GM06990 (cell line): ENCODE data around the gene PCDHB5.
A peak's percentile ranks its signal among the peaks of the same experiment; 100 is the strongest.
"Not testable (repeated sequence)": the region's sequence is repeated elsewhere in the genome, so short reads cannot be mapped to it uniquely, and the experiment has no call there.

Source experiments
- DNase-seq: peaks from one replicate; pipeline ENCODE4 v3.0.0-alpha.2; 2011; ENCODE audit not compliant: insufficient read length; ENCODE audit errors: extremely low read depth
- H3K27me3 ChIP-seq: replicated peaks from 2 replicates; pipeline ENCODE4 v1.6.0; 2011; ENCODE audit warnings: low read length; ENCODE audit not compliant: control insufficient read depth, insufficient read depth
- H3K36me3 ChIP-seq: 2 replicates; pipeline ENCODE4 v1.5.1; 2011; ENCODE audit warnings: low read length; ENCODE audit not compliant: control insufficient read depth, insufficient read depth
- H3K4me3 ChIP-seq: replicated peaks from 2 replicates; pipeline ENCODE4 v1.5.1; 2011; ENCODE audit warnings: low read depth, mild to moderate bottlenecking, control low read depth, low read length
- CTCF ChIP-seq: IDR thresholded peaks from 2 replicates; pipeline ENCODE4 v1.5.1; 2011; ENCODE audit warnings: low read length, control low read depth, mild to moderate bottlenecking, inconsistent platforms; ENCODE audit not compliant: insufficient read depth, poor library complexity, severe bottlenecking

The PCDHB5 gene

GRCh38 chr5:141127305-141127704 is 7.7 kb upstream of the PCDHB5 start:
- no peaks in the 10 kb centered on the region for H3K36me3 ChIP-seq
- no peak for DNase-seq
- no peak overlapping the region for H3K4me3 ChIP-seq
- H3K27me3 ChIP-seq: no peaks in the 10 kb centered on the region
- no peak for TF ChIP-seq CTCF

GRCh38 chr5:141135718-141136266 is 786 bp downstream of the PCDHB5 start:
- no peak for TF ChIP-seq CTCF
- H3K36me3 ChIP-seq: no peaks in the 10 kb centered on the region
- no peak overlapping the region for H3K4me3 ChIP-seq
- no peak for DNase-seq
- H3K27me3 ChIP-seq: no peaks in the 10 kb centered on the region

- not testable (repeated sequence) for H3K4me3 ChIP-seq, H3K27me3 ChIP-seq, DNase-seq, H3K36me3 ChIP-seq
Observed at GRCh38 chr5:141137346-141137745, 2.3 kb downstream of the PCDHB5 start.

GRCh38 chr5:141149812-141150211 is 14.8 kb downstream of the PCDHB5 start, which contains the start of gene PCDHB6:
TSS of gene PCDHB6 (plus strand) at chr5:141150057. CDS start at chr5:141150258, 201 bp downstream.
- Histone ChIP-seq H3K36me3 (no peaks in the 10 kb centered on the region), H3K27me3 (no peaks in the 10 kb centered on the region), H3K4me3 (no peak within 1 kb of the TSS)
- TF ChIP-seq CTCF: peak; percentile 26
- no peak for DNase-seq

GRCh38 chr5:141150224-141150992 is 15.4 kb downstream of the PCDHB5 start:
- no peak for DNase-seq
- Histone ChIP-seq H3K4me3 (no peak overlapping the region), H3K27me3 (no peaks in the 10 kb centered on the region), H3K36me3 (no peaks in the 10 kb centered on the region)
- TF ChIP-seq CTCF: no peak

- no peak for TF ChIP-seq CTCF
- no peaks in the 10 kb centered on the region for H3K36me3 ChIP-seq
- H3K4me3 ChIP-seq: no peak overlapping the region
- no peaks in the 10 kb centered on the region for H3K27me3 ChIP-seq
- DNase-seq: no peak
Observed at GRCh38 chr5:141150993-141151325, 16.0 kb downstream of the PCDHB5 start.

GRCh38 chr5:141151632-141152031 is 16.6 kb downstream of the PCDHB5 start:
- H3K27me3 ChIP-seq, DNase-seq, H3K36me3 ChIP-seq, H3K4me3 ChIP-seq: not testable (repeated sequence)

- H3K36me3 ChIP-seq, DNase-seq, H3K27me3 ChIP-seq, H3K4me3 ChIP-seq: not testable (repeated sequence)
Observed at GRCh38 chr5:141152096-141152495, 17.1 kb downstream of the PCDHB5 start.
